Central memory CD8-positive, alpha-beta T cell (primary cell): ENCODE measurements around the gene THAP7.

Experiments
- ATAC-seq: fragments of 150-1000 bp; cut with Tn5 transposase; replicated peaks from 2 replicates; pipeline ENCODE4 v1.10.0; 2022; ENCODE audit warnings: mild to moderate bottlenecking, moderate FRiP score, moderate number of reproducible peaks; ENCODE audit not compliant: poor library complexity, severe bottlenecking; ENCODE audit errors: extremely low read depth
- DNase-seq, 2 donors: peaks; one replicate each; pipeline ENCODE4 v3.0.0; 2021; ENCODE audit warnings: low spot score in 2 of 2
- H3K27ac Mint-ChIP-seq: one replicate; pipeline ENCODE4 v1.8.0; 2022; ENCODE audit warnings: low read depth, mild to moderate bottlenecking, moderate library complexity, mixed read lengths
- H3K27me3 Mint-ChIP-seq: one replicate; pipeline ENCODE4 v1.8.0; 2022; ENCODE audit warnings: mixed read lengths
- H3K36me3 Mint-ChIP-seq: one replicate; pipeline ENCODE4 v1.8.0; 2022; ENCODE audit warnings: mild to moderate bottlenecking, moderate library complexity, mixed read lengths; ENCODE audit not compliant: insufficient read depth
- H3K4me1 Mint-ChIP-seq: one replicate; pipeline ENCODE4 v1.8.0; 2022; ENCODE audit warnings: mixed read lengths
- H3K4me3 Mint-ChIP-seq: one replicate; pipeline ENCODE4 v1.8.0; 2022; ENCODE audit warnings: mild to moderate bottlenecking, moderate library complexity, mixed read lengths
- H3K9me3 Mint-ChIP-seq: one replicate; pipeline ENCODE4 v1.8.0; 2022; ENCODE audit warnings: mixed read lengths

The THAP7 gene

GRCh38 chr22:20952544-20953341, 49.2 kb downstream of the THAP7 start:
- Mint-ChIP-seq H3K9me3 (no peaks in the 10 kb centered on the region), H3K4me1 (peaks cover 6% of the 10 kb centered on the region), H3K36me3 (peaks cover 42% of the 10 kb centered on the region), H3K4me3 (no peak overlapping the region), H3K27me3 (peaks cover 11% of the 10 kb centered on the region), H3K27ac (no peak overlapping the region)
- DNase-seq (no peak), ATAC-seq (no peak)

DNA sequence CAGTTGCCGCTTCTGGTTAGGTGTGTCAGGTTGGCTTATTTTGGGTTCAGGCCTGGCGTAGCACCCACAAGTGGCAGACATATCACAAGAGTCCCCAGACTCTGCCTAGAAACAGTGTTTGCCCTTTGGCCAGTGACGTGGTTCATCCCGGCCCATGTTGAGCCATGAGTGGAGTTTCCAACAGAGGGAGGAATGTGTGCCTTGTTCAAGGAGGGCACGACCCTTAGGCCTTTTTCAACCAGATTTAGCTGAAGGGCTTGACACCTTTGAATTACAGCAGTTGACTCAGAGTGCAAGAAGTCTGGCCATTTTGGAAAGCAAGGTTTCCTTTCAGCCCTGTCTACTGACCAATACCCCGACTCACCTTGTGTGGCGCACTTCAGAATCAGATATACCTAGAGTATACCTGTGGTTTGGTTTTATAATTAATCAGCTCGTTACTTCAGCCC, 50.0 kb downstream of the THAP7 start:
- DNase-seq, result no peak
- Mint-ChIP-seq H3K27ac (no peak overlapping the region), H3K9me3 (no peaks in the 10 kb centered on the region), H3K4me1 (peaks cover 11% of the 10 kb centered on the region), H3K36me3 (peaks cover 41% of the 10 kb centered on the region), H3K27me3 (peaks cover 9% of the 10 kb centered on the region), H3K4me3 (no peak overlapping the region)
- ATAC-seq, result no peak

GRCh38 chr22:20951151-20951931, 50.6 kb downstream of the THAP7 start:
- ATAC-seq (no peak), DNase-seq (no peak)
- no peaks in the 10 kb centered on the region for H3K9me3 Mint-ChIP-seq
- no peak overlapping the region for H3K4me3 Mint-ChIP-seq
- peaks cover 5% of the 10 kb centered on the region for H3K27me3 Mint-ChIP-seq
- H3K36me3 Mint-ChIP-seq, result peaks cover 42% of the 10 kb centered on the region
- no peak overlapping the region for H3K27ac Mint-ChIP-seq
- H3K4me1 Mint-ChIP-seq, result peaks cover 17% of the 10 kb centered on the region

DNA sequence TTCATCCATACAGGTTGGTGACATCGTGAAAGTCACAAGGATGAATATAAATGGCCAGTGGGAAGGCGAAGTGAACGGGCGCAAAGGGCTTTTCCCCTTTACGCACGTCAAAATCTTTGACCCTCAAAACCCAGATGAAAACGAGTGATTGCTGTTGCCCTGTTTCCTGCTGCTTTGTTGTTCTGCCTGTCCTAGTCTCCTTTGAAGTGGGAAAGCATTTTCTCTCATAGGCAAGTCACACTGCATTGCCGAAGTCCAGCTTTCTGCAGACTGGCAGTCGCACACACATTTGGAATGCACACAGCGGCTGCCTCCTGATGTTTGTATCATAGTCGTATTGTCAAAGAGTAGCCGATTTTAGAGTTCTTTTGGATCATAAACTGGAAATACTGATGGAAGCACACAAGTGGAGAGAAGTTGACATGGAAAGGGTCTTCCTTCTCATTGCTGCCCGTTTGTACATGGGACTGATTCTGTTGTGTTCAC, 52.2 kb downstream of the THAP7 start:
- Mint-ChIP-seq H3K27me3 (no peaks in the 10 kb centered on the region), H3K4me3 (no peak overlapping the region), H3K36me3 (peaks cover 45% of the 10 kb centered on the region), H3K27ac (no peak overlapping the region), H3K9me3 (no peaks in the 10 kb centered on the region), H3K4me1 (peaks cover 33% of the 10 kb centered on the region)
- no peak for DNase-seq
- ATAC-seq, result no peak
